GM20000 (cell line): ENCODE measurements around the gene ZBTB8A.
A peak's percentile ranks its signal among the peaks of the same experiment; 100 is the strongest.
"Not testable (repeated sequence)": the region's sequence is repeated elsewhere in the genome, so short reads cannot be mapped to it uniquely, and the experiment has no call there.

ENCODE experiments used
- DNase-seq: peaks from one replicate; pipeline ENCODE4 v3.0.0; 2012; ENCODE audit warnings: low spot score
- TF ChIP-seq, protein P1 (sequence below): IDR thresholded peaks from 2 replicates; pipeline ENCODE4 v1.5.1; 2012; ENCODE audit warnings: mild to moderate bottlenecking, control low read depth; ENCODE audit errors: extremely low read depth, missing control alignments

Gene ZBTB8A

DNA sequence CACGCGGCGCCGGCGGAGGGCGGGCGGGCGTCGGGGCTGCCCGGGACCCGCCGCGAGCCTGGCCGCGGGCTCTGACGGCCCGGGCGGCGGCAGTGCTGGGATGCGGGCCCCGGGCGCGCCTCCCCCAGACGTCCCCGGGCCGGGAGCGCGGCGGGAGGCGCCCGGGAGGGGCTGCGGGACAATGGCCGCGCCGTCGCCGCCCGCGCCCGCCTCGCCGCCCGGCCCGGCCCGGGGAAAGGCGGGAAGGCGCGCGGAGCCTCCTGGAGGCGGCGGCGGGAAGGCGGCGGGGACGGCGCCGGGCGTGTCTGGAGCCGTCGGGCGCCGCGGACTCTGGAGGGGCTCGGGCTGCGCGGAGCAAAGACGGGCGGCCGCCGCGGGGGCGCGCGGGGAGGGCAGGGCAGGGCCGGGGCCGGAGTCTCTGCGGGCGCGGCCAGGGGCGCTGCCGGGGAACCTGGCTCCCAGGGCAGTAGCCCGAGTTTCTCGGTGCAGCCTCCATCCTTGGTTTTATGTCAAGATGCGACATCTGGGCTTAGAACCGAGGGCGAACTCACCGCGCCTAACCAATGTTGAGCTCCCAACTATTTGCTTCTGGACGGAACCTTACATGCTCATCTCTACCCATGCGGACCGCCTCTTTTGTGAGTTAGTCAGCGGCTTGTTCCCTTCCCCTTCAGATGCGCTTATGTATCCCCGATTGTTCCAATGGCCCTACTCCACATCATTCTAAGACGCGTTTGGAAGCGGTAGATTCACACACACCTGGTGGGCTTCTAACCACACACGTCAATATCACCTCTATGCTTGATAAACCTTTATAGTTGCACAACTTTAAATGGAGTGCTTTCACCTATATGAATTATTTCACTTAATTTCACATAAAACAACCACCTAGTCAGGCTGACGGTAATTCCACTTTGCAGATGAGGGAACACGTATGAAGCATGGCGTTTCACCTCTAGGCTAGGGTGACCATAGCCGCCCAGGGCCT is 651 bp downstream of the ZBTB8A start:
- TF ChIP-seq, protein P1, sequence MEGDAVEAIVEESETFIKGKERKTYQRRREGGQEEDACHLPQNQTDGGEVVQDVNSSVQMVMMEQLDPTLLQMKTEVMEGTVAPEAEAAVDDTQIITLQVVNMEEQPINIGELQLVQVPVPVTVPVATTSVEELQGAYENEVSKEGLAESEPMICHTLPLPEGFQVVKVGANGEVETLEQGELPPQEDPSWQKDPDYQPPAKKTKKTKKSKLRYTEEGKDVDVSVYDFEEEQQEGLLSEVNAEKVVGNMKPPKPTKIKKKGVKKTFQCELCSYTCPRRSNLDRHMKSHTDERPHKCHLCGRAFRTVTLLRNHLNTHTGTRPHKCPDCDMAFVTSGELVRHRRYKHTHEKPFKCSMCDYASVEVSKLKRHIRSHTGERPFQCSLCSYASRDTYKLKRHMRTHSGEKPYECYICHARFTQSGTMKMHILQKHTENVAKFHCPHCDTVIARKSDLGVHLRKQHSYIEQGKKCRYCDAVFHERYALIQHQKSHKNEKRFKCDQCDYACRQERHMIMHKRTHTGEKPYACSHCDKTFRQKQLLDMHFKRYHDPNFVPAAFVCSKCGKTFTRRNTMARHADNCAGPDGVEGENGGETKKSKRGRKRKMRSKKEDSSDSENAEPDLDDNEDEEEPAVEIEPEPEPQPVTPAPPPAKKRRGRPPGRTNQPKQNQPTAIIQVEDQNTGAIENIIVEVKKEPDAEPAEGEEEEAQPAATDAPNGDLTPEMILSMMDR: no peak
- peak; percentile 79 for DNase-seq

DNA sequence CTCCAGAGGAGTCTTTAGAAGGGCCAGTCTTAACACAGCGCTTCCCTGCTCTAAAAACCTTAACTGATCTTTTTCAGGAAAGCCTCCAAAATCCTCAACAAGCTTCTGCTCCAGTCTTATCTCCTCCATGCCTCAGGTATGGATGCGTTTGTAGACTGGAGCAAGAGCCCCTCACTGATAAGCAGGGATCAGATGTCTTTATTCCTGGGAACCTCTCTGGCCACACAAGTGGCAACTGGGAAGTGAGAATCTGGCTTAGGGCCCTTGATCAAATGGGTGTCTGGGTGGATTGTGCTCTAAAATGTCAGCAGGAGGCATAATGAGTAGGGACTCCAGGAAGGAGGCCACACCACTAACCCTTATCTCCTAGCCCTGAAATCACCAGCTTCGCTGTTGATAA is 1.4 kb downstream of the ZBTB8A start:
- DNase-seq: no peak
- TF ChIP-seq, protein P1: no peak

DNA sequence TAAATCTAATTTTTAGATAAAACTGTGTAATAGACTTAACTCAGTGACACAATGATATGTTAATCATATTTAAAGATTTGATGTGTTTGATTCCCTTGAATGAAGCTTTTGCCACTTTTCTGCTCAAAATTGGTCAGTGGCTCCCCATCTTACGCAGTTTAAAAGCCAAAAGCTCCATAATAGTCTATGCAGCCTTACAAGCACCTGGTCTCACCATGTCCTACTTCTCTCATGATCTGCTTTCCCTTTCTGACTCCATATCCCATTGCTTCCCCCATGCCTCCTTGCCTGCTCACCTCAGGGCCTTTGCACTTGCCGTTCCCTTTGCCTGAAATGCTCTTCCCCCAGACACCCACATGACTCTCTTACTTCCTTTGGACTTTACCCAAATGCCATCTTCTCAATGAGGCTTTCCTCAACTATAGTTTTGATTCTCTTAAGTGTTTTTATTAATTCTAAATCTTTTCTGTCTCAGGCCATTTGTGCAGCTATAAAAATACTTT is 1.9 kb downstream of the ZBTB8A start:
- DNase-seq: no peak
- TF ChIP-seq, protein P1: no peak

DNA sequence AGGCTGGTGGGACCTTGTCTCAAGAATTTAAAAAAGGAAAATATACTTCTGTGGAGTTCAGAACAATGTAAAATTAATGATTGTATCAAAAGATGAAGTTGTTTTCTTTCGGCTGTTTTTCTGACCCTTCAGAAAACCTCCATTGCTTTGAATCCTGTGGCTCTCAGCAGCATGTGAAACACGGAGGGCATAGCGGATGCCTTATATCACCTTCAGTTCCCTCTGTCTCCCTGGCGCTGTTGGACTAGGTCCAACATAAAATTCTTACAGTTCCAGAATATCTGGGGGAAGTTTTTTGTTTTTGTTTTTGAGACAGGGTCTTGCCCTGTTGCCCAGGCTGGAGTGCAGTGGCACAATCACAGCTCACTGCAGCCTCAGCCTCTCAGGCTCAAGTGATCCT is 7.4 kb downstream of the ZBTB8A start:
- TF ChIP-seq, protein P1: no peak
- DNase-seq: no peak

DNA sequence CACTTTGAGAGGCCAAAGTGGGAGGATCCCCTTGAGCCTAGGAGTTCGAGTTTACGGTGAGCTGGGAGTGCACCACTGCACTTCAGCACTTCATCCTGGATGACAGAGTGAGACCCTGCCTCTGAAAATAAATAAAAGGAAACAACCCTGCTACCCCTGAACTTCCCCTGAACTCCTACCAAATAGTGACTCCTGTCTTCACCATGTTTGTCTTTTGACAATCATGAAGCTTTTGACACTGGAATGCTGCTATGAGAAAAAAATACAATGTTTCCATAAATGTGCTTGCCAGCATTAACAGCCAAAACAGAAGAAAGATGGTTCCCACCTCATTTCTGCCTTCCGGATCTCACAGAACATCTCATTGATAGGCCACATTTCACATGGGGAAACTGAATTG is 10.4 kb downstream of the ZBTB8A start:
- TF ChIP-seq, protein P1: no peak
- no peak for DNase-seq

DNA sequence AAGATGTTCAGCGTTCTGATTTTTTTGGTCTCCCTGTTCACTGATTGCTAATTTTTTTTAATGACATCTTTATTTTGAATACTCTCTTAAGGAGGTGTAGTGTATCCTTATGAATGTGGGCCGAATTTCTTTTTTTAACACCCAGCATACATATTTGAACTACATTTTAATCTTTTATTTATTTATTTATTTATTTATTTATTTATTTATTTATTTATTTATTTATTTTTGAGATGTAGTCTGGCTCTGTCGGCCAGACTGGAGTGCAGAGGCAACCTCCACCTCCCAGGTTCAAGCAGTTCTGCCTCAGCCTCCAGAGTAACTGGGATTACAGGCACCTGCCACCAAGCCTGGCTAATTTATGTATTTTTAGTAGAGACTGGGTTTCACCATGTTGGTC is 15.1 kb downstream of the ZBTB8A start:
- DNase-seq: no peak
- TF ChIP-seq, protein P1: no peak

DNA sequence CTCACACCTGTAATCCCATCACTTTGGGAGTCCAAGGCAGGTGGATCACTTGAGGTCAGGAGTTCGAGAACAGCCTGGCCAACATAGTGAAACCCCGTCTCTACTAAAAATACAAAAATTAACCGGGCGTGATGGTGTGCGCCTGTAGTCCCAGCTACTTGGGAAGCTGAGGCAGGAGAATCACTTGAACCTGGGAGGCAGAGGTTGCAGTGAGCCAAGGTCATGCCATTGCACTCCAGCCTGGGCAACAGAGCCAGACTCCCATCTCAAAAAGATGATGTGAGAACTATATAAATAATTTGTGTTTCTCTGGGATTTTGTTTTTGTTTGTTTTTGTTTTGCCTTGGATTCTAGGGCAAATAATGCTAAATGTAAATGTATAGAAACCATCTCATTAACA is 17.8 kb downstream of the ZBTB8A start:
- not testable (repeated sequence) for DNase-seq

DNA sequence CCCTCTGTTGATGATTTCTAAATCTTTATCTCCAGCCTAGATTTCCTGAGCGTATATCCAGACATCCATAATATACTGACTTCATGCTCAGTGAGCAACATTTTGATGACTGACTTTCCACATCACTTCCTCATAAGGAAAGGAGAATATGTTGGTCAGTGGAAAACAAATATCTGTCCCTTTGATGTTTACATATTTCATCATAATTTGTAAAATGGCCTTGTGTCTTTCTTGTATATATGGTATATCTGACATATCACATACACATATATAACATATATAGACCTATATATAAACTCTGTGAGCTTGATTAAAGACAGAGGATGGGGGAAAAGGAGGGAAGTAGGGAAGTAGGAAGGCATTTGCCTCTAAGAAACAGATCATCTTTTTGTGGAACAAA is 18.6 kb downstream of the ZBTB8A start:
- TF ChIP-seq, protein P1: no peak
- DNase-seq: no peak
